ENCODE results near the gene PTRHD1. TPM values are rescaled to one million over a fixed set of nuclear protein-coding genes. Genes with fewer than 3 reads are reported as not detected.
"Not testable (repeated sequence)": the region's sequence is repeated elsewhere in the genome, so short reads cannot be mapped to it uniquely, and the experiment has no call there.

Gene PTRHD1, protein sequence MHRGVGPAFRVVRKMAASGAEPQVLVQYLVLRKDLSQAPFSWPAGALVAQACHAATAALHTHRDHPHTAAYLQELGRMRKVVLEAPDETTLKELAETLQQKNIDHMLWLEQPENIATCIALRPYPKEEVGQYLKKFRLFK
- 31.4 TPM for total RNA-seq
- long read RNA-seq, transcript PTRHD1-201 (2 exons, 1,105 nt): major isoform, 42 of 42 reads
- long read RNA-seq, partial matches to known transcripts: 0 of 42 reads
- long read RNA-seq, other reads (novel, unspliced or antisense): 0 of 42 reads

DNA sequence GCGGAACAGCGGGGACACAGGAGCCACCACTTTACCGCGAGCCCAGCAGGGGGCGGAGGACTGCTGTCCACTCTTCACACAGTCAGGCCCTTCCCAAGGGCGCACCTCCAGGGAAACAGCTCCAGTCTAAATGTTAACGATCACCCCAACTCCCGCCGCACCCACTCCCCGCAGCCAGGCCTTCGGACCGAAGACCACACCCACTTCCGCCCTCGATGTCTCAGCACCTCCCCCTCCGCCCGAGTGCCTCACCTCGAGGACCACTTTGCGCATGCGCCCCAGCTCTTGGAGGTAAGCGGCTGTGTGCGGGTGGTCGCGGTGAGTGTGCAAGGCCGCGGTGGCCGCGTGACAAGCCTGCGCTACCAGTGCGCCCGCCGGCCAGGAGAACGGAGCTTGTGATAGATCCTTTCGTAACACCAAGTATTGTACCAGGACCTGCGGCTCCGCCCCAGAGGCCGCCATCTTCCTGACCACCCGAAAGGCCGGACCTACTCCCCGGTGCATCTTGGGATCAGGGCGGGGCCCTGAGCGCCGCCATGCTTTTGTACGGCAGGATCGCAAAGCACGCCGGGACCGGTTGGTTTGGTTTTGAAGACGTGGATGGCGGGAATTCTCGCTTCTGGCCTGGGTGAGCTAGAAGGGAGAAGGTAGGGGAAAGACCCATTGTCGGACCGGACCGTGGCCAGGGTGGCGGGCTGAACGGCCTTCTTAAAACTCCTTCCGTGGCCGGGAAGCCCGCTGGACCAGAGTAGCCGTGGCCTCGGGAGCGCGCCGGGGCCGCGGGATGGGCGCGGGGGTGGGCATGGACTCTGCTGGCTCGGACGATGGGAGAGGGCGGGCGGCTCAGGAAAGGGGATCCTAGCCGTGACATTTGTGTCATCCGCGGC is at the start of gene PTRHD1, which contains the start of gene CENPO:
Gene PTRHD1, minus strand, starts transcription at position 518 of the 887 bp plus-strand sequence. Its CDS starts 14 bp downstream, at position 504.
Gene CENPO, plus strand, starts transcription at position 552 of the 887 bp plus-strand sequence. CDS start 495 bp downstream, outside the sequence.
- intact Hi-C loops (cut with DNase I): loop anchor here (5.0 kb wide), 1 partner anchor 301 kb away; the partner anchor contains the start of gene NCOA1
- ATAC-seq (ENCODE audit: poor library complexity): peak; percentile 100
- DNase-seq: peak; percentile 98

DNA sequence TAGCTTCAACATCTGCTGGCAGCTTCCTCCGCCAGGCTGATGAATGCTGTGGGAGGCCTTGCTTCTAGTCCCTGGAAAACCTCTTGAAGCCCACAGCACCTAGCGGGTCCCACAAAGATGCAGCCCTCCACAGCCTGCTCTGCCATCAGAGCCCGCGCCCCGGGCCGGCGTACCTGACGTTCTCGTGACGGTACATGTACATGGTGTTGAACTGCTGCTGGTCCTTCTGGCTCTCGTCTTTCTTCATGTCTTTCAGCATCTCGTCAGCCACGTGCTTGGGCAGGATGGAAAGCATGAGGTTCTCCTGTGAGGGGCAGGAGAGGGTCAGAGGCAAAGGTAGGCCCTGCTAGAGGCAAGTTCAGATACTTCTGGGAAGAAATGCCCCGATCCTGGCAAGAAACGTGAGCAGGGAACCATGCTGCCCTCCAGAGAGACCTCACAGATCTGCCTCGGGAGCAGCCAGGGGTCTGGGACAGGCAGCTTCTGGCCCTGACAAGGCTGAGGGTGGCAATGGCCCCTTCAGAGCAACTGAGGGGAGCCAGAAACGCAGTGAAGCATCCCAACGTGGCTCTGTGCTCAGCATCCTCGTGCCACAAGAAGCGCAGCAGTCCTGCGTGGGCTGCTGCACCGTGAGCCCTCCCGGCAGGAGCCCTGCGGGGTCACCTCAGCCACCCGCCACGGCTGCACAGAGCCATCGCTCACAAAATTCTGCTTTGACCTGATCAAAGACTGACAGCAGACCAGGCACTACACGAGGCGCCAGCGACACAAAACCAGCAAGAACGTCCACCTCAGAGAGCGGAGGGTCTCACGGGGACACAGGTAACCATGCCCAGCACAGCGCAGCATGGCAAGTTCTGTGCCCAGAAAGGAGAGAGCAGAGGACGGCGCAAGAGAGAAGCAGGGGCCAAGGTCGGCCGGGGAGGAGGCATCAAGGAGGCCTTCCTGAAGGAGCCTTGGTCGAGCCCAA is 49.2 kb upstream of the PTRHD1 start:
- ATAC-seq (ENCODE audit: poor library complexity): no peak
- intact Hi-C loops (cut with DNase I): no loop called here
- no peak for DNase-seq

DNA sequence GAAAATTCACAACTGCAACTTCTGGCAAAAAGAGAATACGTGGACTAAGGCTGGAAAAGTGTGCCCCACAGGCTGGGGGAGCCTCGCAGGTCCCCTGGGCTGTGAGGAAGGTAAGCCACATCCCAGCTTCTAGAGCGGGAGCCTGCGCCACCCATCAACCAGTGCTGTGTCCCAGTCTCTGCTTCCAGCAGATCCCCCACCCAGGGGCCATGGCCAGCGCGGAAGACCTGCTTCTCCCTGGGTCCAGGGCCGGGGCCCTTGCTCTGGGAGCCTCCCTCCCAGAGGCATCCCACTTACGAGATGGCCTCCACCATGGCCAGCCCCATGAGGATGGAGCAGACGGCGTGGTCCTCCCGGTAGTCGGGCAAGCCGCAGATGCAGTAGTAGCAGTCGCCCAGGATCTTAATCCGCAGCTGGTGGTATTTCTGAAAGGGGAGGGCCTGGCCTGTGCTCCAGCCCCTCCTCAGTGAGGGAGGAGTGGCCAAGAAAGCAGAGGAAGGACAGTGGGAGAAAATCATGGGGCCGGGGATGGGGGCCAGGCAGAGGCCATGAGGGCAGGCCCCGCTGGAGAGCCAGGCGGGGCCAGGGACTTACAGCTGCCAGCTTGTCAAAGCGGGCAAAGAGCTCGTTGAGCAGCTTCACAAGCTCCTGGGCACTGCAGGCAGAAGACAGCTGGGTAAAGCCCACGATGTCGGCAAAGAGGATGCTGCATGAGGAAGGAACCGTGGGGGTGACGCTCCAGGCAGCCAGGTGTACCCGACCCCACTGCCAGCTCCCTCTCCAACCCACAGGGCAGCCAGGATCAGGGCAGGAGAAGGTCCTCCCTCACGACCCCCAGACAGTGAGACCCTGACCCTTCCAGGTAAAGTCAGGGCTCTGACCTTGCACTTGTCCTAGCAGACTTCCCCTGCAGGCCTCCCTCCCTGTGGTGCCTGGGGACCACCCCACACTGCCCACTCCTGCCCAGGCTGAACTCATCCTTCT is 48.1 kb upstream of the PTRHD1 start:
- ATAC-seq (ENCODE audit: poor library complexity) (no peak), DNase-seq (no peak)
- intact Hi-C loops (cut with DNase I): no loop called here

DNA sequence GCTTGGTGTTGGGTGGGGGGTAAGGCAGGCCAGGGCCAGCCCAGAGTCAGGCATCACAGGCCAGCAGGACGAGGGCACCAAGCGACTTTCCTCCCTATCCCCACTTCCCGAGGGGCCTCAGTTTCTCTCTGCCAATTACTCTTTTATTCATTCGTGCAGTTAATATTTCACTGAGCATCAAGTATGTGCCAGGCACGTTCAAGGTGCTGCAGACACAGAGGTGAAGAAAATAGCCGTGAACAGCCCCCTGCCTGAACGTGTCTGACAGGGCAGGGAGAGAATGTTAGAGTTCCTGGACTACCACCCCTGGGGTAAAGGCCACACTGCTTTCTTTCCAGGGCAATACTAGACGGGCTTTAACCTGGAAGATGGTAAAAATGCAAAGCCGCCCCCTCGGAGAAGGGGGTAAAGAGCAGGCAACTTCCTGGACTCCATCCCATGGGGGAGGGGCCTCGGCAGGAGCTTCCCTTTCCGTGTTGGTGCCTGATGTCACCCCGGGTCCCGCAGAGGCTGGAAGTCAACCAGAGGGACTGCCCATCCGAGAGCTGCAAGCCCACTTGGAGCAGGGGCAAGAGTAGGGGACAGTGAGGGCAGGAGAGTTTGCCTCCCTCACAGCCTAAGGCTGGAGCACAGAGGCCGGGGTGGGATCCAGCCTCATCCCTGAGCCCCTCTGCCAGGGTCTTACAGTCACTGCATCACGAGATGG is 47.1 kb upstream of the PTRHD1 start:
- intact Hi-C loops (cut with DNase I): no loop called here
- ATAC-seq (ENCODE audit: poor library complexity) (no peak), DNase-seq (no peak)

DNA sequence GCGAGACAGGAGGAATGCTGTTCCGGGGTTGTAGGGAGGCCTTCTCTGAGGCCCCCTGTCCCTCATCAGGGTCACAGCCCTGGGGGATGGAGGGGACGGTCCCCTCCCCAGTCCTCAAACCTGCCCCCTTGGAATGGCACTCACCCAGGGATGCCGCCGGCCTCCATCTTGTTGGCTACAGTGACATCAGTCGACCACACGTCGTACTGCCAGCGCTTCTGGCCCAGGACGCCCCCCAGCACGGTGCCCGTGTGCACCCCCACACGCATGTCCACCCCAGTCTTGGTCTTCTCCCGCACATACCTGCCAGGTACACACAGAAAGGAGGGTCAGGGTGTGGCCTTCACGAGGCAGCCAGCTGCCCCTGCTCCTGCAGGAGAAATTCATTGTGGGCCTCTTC is 46.5 kb upstream of the PTRHD1 start:
- no peak for ATAC-seq (ENCODE audit: poor library complexity)
- no peak for DNase-seq
- intact Hi-C loops (cut with DNase I): no loop called here

DNA sequence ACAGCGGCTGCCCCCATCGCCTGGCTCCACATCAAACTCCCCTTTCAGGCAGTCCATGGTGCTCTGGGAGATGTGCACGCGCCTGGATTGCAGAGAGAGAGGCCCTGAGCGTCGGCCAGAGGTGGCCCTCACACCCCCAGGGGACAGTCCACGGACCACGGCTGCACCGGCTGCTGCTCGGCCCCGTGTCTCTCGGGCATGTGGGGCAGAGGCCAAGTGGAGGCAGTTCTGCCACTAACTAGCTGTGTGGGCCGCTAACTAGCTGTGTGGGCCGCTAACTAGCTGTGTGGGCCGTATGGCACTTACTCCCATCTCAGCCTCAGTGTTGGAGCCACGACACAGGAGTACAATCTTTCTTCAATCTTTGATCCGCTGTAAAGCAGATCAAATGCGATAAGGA is 45.4 kb upstream of the PTRHD1 start:
- intact Hi-C loops (cut with DNase I): no loop called here
- no peak for ATAC-seq (ENCODE audit: poor library complexity)
- DNase-seq: no peak

DNA sequence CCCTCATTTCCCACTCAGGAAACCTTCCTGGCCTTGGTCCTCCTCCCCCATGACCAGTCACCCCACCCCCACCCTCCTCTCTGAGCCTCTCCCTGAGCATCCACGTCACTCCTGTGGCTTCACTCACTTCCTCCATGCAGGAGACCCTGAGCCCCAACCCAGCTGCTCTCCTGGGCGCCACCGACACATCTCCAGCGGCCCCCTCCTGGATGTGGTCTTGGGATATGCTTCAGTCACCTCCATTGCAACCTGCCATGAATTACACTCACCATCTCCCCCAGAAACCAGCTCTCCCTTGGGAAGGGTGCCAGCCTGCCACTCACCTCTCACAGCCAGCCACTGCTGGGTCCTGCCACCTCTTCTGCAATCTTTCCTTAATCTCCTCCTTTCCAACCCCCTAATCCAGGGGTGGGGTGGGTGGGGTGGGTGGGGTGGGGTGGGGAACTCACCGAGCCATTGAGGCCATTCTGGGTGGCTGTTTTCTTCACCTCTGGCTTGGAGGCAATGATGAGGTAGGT is 44.9 kb upstream of the PTRHD1 start:
- intact Hi-C loops (cut with DNase I): no loop called here
- DNase-seq (peak; percentile 13), ATAC-seq (ENCODE audit: poor library complexity) (no peak)

DNA sequence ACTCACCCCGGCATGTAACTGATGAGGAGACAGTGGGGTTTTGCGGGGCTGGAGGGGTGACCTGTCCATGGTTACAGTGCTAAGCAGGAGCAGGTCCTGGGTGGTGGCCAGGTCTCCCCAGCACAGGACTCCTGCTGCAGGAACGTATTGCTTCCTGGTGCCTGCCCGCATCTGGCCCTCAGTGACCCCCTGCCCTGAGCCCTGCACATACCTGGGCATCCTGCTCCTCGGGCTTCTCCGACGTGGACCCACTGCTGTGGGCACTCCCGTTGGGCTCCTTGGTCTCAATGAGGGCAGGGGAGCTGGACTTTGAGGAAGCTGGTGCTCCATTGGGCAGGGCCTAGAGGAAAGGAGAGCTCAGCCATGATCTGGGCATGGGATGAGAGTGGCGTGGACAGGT is 43.5 kb upstream of the PTRHD1 start:
- ATAC-seq (ENCODE audit: poor library complexity) (no peak), DNase-seq (peak; percentile 24)
- intact Hi-C loops (cut with DNase I): no loop called here

DNA sequence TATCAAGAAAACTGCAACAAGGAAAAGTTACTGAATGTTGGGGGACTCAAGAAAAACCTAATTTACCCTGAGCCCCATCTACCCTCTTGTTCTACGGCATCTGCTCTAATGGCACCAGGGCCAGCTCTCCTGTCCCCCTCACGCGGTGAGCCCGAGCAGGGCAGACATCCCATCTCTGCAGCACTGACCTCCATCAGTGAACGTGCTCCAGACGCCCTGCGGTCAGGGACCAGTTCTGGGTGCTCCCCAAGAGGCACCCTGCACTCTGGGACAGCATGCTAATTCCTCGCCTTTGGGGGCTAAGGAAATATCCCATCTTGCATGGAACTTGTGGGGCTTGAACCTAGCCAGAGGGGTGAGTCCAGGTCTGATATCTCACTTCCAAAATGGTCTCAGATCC is 43.0 kb upstream of the PTRHD1 start:
- intact Hi-C loops (cut with DNase I): no loop called here
- no peak for ATAC-seq (ENCODE audit: poor library complexity)
- DNase-seq: no peak

DNA sequence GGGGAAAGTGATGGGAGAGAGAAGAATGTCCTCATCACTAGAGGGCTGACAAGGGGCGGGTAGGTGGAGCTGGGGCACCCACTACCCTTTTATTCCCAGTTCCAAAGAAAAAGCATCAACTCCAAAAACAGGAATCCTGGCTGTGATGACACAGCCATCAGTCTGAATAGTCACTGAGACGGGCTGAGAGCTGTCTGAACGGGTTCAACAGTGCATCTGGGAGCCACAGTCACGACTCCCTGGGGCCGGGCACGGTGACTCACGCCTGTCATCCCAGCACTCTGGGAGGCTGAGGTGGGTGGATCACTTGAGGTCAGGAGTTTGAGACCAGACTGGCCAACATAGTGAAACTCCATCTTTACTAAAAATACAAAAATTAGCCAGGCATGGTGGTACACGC is 42.2 kb upstream of the PTRHD1 start:
- ATAC-seq (ENCODE audit: poor library complexity); DNase-seq; intact Hi-C loops (cut with DNase I): not testable (repeated sequence)

DNA sequence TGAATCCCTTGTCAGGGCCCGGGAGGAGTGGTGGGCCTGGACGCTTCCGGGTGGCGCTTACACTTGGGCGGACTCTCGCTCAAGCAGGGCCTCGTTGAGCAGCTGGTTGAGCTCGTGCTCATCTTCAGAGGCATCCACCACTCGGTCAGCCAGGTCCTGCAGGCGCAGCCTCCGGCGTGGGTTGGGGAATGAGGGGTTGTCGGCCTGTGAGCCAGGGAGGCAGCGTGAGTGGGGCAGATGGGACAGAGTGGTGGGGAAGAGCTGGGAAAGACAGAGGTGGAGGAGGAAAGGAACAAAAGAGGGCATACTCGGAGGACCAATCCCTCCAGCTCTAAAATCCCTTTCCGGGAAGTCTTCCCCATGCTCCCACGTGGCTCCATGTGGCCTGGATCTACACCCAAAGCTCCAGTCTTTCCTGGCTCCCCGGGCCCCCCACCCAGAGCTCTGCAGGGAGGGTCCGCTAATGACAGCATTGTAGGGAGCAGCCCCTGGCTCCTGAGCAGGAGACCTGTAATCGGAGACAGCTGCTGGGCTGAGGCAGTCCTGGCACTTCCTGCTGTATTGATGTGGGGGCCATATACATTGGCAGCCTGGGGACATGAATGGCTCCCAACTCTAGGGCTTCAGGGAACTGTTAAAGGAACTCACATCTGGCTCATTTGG is 41.7 kb upstream of the PTRHD1 start:
- intact Hi-C loops (cut with DNase I): no loop called here
- no peak for DNase-seq
- no peak for ATAC-seq (ENCODE audit: poor library complexity)

DNA sequence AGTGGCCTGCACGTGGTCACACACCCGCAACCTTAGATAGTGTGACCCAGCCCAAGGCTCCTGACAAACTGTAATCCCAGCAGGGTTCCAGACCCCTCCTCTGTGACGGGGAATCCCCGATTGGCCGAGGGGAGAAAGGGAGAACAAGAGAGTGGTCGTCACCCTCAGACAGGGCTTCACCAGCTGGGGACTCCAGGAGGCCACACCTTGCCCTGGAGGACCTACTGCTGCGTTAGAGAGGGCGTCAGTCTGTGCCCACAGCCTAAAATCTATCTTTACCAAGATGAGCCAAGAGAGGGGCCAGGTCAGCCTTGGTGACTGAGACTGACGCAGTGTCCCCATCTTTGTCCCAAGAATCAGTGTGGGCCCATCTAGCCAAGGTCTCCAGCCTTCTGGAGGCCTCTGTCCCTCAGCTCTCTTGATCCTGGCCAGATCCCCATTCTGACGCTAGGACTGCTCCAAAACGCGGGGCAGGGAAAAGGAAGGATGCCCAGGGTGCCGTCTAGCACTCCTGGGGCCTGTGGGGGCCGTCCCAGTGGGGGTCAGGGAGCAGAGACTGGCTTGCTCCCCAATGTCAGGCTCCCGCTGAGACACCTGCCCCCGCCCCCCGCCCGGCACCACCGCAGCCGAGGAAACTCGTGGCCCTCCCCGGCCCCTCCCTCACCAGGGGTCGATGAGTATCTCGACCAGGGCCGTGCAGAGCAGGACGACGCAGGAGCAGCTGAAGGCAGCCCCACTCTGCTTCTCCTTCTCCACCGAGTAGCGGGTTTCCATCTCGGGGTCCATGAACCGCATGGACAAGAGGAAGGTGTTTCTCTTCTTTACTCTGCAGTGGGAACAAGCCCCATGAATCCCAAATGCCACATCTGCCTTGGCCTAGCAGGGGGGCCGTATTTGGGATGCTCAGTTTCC is 40.9 kb upstream of the PTRHD1 start:
- intact Hi-C loops (cut with DNase I): no loop called here
- DNase-seq: no peak
- no peak for ATAC-seq (ENCODE audit: poor library complexity)

DNA sequence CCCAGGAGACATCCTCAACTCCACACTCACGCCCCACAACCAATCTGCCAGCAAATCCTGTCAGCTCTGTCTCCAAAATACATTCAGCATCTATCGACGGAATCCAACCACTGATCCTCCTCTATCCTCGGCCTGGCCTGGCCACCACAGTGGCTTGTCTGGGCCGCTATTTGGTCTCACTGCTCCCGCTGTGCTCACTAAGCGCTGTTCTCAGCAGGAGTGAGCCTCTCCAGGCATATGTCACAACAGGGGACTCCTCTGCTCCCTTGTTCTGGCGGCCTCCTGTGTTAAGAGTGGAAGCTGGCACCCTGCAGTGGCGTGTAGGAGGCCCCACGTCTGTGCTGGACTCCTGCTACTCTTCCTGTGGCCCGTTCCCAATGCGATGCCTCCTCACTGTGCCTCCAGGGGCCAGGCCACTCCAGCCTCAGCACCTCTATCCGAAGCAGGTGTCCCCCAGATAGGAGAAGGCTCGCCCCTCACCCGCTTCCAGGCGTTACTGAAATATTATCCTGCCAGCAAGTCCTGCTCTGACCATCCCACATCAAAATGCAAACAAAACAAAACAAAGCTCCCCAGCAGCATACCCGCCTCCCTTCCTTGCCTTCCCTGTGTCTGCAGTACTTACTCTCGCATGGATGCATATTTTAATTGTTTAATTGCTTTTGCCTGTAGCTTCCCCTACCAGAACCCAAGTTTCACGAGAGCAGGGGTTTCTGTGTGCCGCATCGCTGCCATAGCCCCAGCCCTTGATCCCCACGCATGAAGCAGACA is 39.9 kb upstream of the PTRHD1 start:
- no peak for ATAC-seq (ENCODE audit: poor library complexity)
- intact Hi-C loops (cut with DNase I): no loop called here
- no peak for DNase-seq

DNA sequence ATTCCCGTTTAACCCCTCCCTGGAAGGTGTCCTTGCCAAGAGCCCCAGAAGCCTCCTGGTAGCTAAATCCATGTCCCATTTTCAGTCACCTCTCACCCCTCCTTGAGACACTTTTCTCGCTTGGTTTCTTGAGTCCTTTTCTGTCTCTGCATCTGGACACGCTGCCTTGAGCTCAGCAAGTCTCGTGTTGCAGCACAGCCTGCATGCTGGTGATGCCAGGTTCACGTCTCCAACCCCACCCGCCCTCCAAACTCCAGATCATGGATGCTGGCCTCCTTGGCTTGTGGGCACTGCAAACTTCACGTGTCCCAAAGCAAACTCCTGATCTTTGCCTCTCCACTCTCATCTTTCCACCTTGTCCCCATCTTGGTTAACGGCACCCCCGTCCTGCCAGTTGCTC is 39.3 kb upstream of the PTRHD1 start:
- DNase-seq: no peak
- intact Hi-C loops (cut with DNase I): no loop called here
- ATAC-seq (ENCODE audit: poor library complexity): no peak

DNA sequence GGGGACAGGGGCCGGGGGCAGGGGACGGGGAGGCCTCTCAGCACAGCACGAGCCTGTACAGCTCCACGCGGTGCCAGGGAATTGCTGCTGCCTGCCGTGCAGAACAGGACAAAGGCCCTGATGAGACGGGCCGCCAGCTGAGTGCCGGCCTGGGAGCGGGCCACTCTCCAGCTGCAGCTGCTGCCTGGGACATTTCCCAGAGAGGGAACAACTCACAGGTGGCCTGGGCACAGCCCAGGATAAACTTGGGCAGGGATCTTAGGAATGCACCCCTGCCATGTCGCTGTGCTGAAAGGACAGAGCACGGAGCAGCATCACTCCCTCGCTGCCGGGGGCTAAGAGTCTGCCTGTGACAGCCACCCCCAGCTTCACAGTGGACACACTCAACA is 38.9 kb upstream of the PTRHD1 start:
- intact Hi-C loops (cut with DNase I): no loop called here
- DNase-seq: no peak
- ATAC-seq (ENCODE audit: poor library complexity): peak; percentile 67
